GM12874 (cell line): ENCODE results near the gene HPSE2.

ENCODE experiments used
- TF ChIP-seq, protein P1 (sequence below): IDR thresholded peaks from 2 replicates; pipeline ENCODE4 v1.5.1; 2011; ENCODE audit warnings: low read depth, mild to moderate bottlenecking, control low read depth, low read length, moderate library complexity; ENCODE audit not compliant: insufficient read depth

The HPSE2 gene

GRCh38 chr10:98720551-98720950 is 515.1 kb downstream of the HPSE2 start:
- TF ChIP-seq, protein P1, sequence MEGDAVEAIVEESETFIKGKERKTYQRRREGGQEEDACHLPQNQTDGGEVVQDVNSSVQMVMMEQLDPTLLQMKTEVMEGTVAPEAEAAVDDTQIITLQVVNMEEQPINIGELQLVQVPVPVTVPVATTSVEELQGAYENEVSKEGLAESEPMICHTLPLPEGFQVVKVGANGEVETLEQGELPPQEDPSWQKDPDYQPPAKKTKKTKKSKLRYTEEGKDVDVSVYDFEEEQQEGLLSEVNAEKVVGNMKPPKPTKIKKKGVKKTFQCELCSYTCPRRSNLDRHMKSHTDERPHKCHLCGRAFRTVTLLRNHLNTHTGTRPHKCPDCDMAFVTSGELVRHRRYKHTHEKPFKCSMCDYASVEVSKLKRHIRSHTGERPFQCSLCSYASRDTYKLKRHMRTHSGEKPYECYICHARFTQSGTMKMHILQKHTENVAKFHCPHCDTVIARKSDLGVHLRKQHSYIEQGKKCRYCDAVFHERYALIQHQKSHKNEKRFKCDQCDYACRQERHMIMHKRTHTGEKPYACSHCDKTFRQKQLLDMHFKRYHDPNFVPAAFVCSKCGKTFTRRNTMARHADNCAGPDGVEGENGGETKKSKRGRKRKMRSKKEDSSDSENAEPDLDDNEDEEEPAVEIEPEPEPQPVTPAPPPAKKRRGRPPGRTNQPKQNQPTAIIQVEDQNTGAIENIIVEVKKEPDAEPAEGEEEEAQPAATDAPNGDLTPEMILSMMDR: no peak

GRCh38 chr10:98713586-98713985 is 522.1 kb downstream of the HPSE2 start:
- TF ChIP-seq, protein P1: no peak

- TF ChIP-seq, protein P1: no peak
Measured at GRCh38 chr10:98696516-98696915, 539.1 kb downstream of the HPSE2 start.

GRCh38 chr10:98694883-98695282 is 540.8 kb downstream of the HPSE2 start:
- TF ChIP-seq, protein P1: no peak

DNA sequence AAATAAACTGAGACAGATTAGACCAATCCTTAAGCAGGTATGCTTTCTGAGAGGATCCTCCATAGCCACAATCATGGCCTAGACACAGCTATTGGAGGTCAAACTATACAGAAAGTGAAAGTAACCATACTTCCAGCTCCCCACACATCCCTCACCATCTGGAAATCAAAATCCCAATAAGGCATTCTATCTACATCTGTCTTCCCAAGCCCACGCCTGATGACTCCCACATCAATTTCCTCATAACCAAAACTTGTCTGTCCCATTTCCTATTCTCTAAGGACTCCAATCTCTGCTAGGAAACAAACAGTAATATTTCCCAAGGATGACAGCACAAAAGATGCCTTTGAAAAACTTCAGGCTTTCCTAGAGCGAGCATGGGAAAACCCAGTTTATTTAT is 541.6 kb downstream of the HPSE2 start:
- TF ChIP-seq, protein P1: no peak

GRCh38 chr10:98687685-98688084 is 548.0 kb downstream of the HPSE2 start:
- TF ChIP-seq, protein P1: no peak

DNA sequence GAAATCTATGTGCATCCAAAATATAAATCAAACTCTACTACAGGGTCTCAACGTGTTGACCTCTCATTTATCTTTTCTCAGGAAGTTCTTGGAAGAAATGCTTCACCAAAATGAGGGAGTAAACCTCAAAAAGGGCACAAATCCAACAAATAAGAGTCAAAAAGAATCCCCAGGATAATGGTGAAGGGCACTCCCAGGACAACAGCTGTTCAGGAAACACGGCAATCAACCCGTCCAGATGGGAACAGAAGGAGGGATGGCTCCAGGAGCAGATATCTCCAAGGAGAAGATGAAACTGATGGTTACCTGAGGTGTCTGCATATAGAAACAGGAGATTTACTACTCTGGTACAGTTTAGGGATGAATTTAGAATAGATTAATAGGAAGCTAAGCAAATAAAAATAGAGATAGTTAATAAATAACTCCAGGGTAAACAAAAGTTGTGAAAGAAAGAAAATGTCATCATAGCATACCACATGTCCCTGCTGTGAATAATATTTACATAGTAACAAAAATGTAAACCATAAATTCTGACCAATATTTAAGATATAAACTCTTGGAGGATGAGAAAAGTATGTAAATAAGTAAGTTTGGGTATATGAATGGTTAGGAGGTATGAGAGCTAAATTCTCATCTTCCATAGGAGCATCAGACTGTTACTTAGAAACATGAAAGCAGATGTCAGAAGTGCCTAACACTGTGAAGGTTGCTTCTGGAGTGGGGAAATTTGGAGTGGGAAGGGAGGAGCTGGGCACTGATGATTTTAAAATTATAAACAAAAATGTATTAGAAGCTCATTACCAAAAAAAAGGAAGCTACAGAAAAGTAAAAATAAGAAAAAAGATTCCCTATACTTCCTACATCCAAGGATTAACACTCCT is 551.4 kb downstream of the HPSE2 start:
- TF ChIP-seq, protein P1: no peak
